A549 treated with CORT108297 at 1 μM for 4 hours (cell line): ENCODE measurements around the gene POMZP3. TPM values are rescaled to one million over a fixed set of nuclear protein-coding genes. Genes with fewer than 3 reads are reported as not detected.

Source experiments
- total RNA-seq: library from RNA; stranded (reverse); fragments of 200-300 nt; extraction: Qiagen RNA extraction; gene quantifications from 5 replicates; pipeline ENCODE4 v1.2.3, GENCODE V29; 2022

Gene POMZP3
- 21.5 to 25.9 TPM (median 23.8 TPM) in 5 replicates for total RNA-seq

DNA sequence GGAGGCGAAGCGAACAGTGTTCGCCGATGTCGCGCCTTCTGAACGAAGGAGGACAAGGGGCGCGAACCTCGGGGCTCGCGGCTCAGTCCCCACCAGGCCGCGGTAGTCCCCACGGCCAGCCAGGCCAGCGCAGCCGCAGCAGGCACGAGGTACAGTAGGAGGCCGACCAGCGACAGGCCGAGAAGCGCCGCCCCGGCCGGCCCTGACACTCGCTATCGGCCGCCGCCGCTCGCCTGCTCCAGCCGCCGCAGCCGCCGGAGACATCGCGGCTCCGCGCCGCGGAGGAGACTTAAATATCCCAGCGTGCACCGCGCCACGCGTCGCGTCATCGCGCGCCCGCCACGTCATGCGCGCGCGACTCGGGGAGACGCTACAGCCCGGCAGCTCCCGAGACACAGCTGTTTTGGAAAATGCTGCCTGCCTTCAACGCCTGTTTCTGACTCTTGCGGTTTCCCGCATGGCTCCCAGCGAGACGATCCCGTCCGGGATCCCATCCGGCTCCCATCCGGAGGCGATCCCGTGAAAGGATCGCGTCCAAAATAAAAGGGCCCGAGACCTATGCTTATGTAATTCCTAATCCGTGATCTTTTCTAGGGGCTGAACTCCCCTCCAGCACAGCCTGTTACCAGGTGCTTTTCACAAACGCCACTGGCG is at the start of gene POMZP3:
TSS of gene POMZP3 (minus strand) at position 291 of the 654 bp plus-strand sequence. CDS start 1,215 bp downstream, outside the sequence.

Other genes starting within 250 kb of the POMZP3 start
- gene SSC4D, start 217.6 kb downstream of the POMZP3 start, total RNA-seq: 0.88 to 1.5 TPM (median 1.1 TPM) in 5 replicates
- 16.6 to 21.8 TPM (median 19.3 TPM) in 5 replicates for gene ZP3, start 202.3 kb downstream of the POMZP3 start, total RNA-seq
- 35.7 to 40.1 TPM (median 38.8 TPM) in 5 replicates for gene DTX2, start 165.6 kb downstream of the POMZP3 start, total RNA-seq
- 10.2 to 19.3 TPM (median 18.6 TPM) in 5 replicates for gene UPK3B, start 116.7 kb downstream of the POMZP3 start, total RNA-seq
- gene SPDYE16, start 84.0 kb downstream of the POMZP3 start, total RNA-seq: 0.03 to 0.14 TPM (median 0.05 TPM) in 3 of 5 replicates, not detected in the others